Muscle layer of duodenum (tissue), 2 donors: ENCODE data around the gene PRSS37.

Experiments used
- H3K27ac ChIP-seq: one replicate; pipeline ENCODE4 v1.7.0; 2013; ENCODE audit warnings: mild to moderate bottlenecking, low read length
- H3K27me3 ChIP-seq: one replicate; pipeline ENCODE4 v1.7.0; 2013; ENCODE audit warnings: low read depth, mild to moderate bottlenecking, control low read depth, low read length
- H3K36me3 ChIP-seq, 2 donors: one replicate each; pipeline ENCODE4 v1.7.0; 2013; ENCODE audit warnings: low read length in 2 of 2, control low read depth in 1 of 2, mild to moderate bottlenecking in 1 of 2; ENCODE audit not compliant: insufficient read depth in 2 of 2, control insufficient read depth in 1 of 2
- H3K4me1 ChIP-seq, 2 donors: one replicate each; pipeline ENCODE4 v1.7.0; 2013; ENCODE audit warnings: low read length in 2 of 2, mild to moderate bottlenecking in 2 of 2, control low read depth in 1 of 2, moderate library complexity in 1 of 2; ENCODE audit not compliant: insufficient read depth in 2 of 2, control insufficient read depth in 1 of 2
- H3K4me3 ChIP-seq, 2 donors: one replicate each; pipeline ENCODE4 v1.7.0; 2013; ENCODE audit warnings: low read length in 2 of 2, low read depth in 1 of 2, mild to moderate bottlenecking in 1 of 2
- H3K9me3 ChIP-seq, 2 donors: one replicate each; pipeline ENCODE4 v1.7.0; 2013; ENCODE audit warnings: low read length in 2 of 2, control low read depth in 1 of 2, mild to moderate bottlenecking in 1 of 2; ENCODE audit not compliant: control insufficient read depth in 1 of 2
- donor health status: healthy.

Gene PRSS37

DNA sequence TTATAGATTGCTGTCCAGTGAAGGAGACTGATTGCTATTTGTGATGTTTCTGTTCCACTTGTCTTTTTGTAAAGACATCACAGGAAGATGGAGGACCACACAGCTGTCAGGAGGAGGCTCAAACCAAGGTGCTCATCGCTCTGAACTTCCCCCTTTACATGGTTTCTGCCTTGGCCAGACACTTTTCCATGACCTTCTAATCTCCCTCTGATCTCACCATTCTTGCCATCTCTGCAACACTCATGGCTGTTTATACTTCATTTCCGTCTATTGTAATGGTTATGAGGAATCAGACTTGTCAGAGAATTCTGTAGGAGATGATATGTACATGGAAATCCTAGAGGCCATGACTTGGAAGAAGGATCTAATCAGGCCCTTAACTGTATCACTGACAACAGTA, 53.0 kb downstream of the PRSS37 start:
- Histone ChIP-seq H3K36me3 (peaks cover 0 to 4% of the 10 kb centered on the region in 2 donors), H3K27me3 (no peaks in the 10 kb centered on the region), H3K4me1 (no peaks in the 10 kb centered on the region), H3K9me3 (no peaks in the 10 kb centered on the region), H3K27ac (no peak overlapping the region), H3K4me3 (no peak overlapping the region)
